ENCODE measurements around the gene ITPRIP. TPM values are rescaled to one million over a fixed set of nuclear protein-coding genes. Genes with fewer than 3 reads are reported as not detected.

ITPRIP gene
- total RNA-seq, 1 donor from 2014 or later: 1.6 TPM

DNA sequence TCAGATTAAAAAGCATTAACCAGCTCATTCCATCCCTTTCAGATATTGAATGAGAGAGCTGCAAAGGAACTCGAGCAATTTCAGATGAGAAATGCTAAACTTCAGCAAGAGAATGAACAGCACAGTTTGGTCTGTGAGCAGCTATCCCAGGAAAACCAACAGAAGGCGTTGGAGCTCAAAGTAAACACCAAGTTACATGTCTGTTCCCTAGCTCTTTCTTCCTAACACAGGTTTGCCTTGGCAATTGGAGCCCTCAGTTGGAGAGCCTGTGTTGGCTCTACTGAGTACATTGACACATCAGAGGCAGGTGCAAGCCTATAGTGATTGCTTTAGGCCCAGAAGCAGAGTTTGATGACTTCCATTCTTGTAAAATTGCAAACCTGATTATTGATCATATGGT, 30.1 kb upstream of the ITPRIP start:
- TF ChIP-seq, protein P1, sequence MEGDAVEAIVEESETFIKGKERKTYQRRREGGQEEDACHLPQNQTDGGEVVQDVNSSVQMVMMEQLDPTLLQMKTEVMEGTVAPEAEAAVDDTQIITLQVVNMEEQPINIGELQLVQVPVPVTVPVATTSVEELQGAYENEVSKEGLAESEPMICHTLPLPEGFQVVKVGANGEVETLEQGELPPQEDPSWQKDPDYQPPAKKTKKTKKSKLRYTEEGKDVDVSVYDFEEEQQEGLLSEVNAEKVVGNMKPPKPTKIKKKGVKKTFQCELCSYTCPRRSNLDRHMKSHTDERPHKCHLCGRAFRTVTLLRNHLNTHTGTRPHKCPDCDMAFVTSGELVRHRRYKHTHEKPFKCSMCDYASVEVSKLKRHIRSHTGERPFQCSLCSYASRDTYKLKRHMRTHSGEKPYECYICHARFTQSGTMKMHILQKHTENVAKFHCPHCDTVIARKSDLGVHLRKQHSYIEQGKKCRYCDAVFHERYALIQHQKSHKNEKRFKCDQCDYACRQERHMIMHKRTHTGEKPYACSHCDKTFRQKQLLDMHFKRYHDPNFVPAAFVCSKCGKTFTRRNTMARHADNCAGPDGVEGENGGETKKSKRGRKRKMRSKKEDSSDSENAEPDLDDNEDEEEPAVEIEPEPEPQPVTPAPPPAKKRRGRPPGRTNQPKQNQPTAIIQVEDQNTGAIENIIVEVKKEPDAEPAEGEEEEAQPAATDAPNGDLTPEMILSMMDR (IDR thresholded peaks at IDR 0.05): no peak
- no peak for TF ChIP-seq EZH2 (IDR thresholded peaks at IDR 0.05)
- no peak for TF ChIP-seq EZH2phosphoT487 (IDR thresholded peaks at IDR 0.05)
- H3K9me3 ChIP-seq (ENCODE audit: low read depth): no peaks in the 10 kb centered on the region
- no peaks in the 10 kb centered on the region for H3F3A ChIP-seq (ENCODE audit: low read depth)
- peaks cover 10% of the 10 kb centered on the region for H3K9me3 Mint-ChIP-seq
- no peak overlapping the region for H3K27ac ChIP-seq
- H4K20me1 ChIP-seq (ENCODE audit: low read depth): no peaks in the 10 kb centered on the region
- peak overlapping the region; percentile 23 for H2AFZ ChIP-seq (replicated peaks)
- H3K79me2 ChIP-seq (ENCODE audit: low read depth): no peaks in the 10 kb centered on the region
- DNase-seq (ENCODE audit: low spot score): peak; percentile 46
- H3K27ac Mint-ChIP-seq: peak overlapping the region; percentile 2
- H3K4me2 ChIP-seq: peak overlapping the region; percentile 50
- H3K36me3 Mint-ChIP-seq: peaks cover 2% of the 10 kb centered on the region
- H3K27me3 Mint-ChIP-seq (ENCODE audit: insufficient read depth, low read depth): peaks cover 6% of the 10 kb centered on the region
- H3K36me3 ChIP-seq: no peaks in the 10 kb centered on the region
- H3K27me3 ChIP-seq: no peaks in the 10 kb centered on the region
- no peak overlapping the region for H3K9ac ChIP-seq
- H3K4me3 Mint-ChIP-seq: no peak overlapping the region
- no peak overlapping the region for H3K4me3 ChIP-seq
- H3K4me1 Mint-ChIP-seq: peaks cover 25% of the 10 kb centered on the region
- peaks cover 13% of the 10 kb centered on the region for H3K4me1 ChIP-seq

DNA sequence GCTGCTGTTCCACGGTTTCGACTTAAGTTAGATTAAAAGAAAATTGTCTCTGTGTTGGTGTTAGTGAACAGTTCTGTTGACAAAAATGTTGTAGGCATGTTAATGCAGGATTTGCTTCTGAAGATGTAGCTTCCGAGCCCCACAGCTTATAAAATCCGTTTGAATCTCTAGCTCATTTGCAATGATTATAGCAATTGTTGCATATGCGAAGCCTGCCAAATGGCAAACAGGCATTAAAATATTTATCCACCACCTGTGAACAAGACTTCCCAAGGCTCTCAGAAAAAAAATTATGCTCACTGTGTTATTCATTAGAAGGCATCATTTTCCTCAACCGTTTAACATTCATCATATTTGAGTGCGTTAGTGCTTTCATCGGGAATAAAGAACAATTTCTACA, 29.6 kb upstream of the ITPRIP start:
- H3K4me2 ChIP-seq: peak overlapping the region; percentile 50
- no peaks in the 10 kb centered on the region for H3K27me3 ChIP-seq
- H4K20me1 ChIP-seq (ENCODE audit: low read depth): no peaks in the 10 kb centered on the region
- peak overlapping the region; percentile 2 for H3K27ac Mint-ChIP-seq
- peaks cover 6% of the 10 kb centered on the region for H3K27me3 Mint-ChIP-seq (ENCODE audit: insufficient read depth, low read depth)
- TF ChIP-seq, protein P1 (IDR thresholded peaks at IDR 0.05): no peak
- TF ChIP-seq EZH2phosphoT487 (IDR thresholded peaks at IDR 0.05) (no peak), EZH2 (IDR thresholded peaks at IDR 0.05) (no peak)
- no peaks in the 10 kb centered on the region for H3K36me3 ChIP-seq
- H3K4me3 Mint-ChIP-seq: no peak overlapping the region
- peaks cover 10% of the 10 kb centered on the region for H3K9me3 Mint-ChIP-seq
- no peaks in the 10 kb centered on the region for H3K79me2 ChIP-seq (ENCODE audit: low read depth)
- peaks cover 2% of the 10 kb centered on the region for H3K36me3 Mint-ChIP-seq
- no peaks in the 10 kb centered on the region for H3F3A ChIP-seq (ENCODE audit: low read depth)
- H3K27ac ChIP-seq: no peak overlapping the region
- H3K4me3 ChIP-seq: no peak overlapping the region
- peak overlapping the region; percentile 23 for H2AFZ ChIP-seq (replicated peaks)
- peaks cover 25% of the 10 kb centered on the region for H3K4me1 Mint-ChIP-seq
- DNase-seq (ENCODE audit: low spot score): no peak
- no peak overlapping the region for H3K9ac ChIP-seq
- no peaks in the 10 kb centered on the region for H3K9me3 ChIP-seq (ENCODE audit: low read depth)
- peaks cover 13% of the 10 kb centered on the region for H3K4me1 ChIP-seq

DNA sequence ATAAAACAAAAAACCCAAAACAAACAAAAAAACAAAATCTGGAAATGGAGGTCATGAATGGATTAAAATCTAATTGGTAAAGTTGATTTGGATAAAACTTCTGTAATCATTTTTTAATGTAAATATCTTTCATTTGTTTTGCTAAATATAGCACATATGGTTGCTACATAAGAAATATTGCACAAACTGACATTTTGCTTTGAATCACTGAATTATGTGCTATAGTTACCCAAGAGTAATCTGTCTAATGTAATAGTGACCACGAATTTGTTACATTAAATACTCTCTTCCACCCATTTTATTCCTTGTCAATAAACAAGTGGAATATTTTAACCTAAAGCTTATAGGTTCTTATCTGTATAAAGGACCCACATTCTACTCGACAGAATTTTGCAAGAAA, 21.5 kb upstream of the ITPRIP start:
- H3K36me3 Mint-ChIP-seq: no peaks in the 10 kb centered on the region
- no peaks in the 10 kb centered on the region for H3K4me1 ChIP-seq
- no peak overlapping the region for H3K27ac Mint-ChIP-seq
- H3K27ac ChIP-seq: no peak overlapping the region
- no peaks in the 10 kb centered on the region for H4K20me1 ChIP-seq (ENCODE audit: low read depth)
- peaks cover 4% of the 10 kb centered on the region for H3K27me3 Mint-ChIP-seq (ENCODE audit: insufficient read depth, low read depth)
- H3K9me3 Mint-ChIP-seq: peaks cover 2% of the 10 kb centered on the region
- no peaks in the 10 kb centered on the region for H3K4me1 Mint-ChIP-seq
- H3K36me3 ChIP-seq: no peaks in the 10 kb centered on the region
- no peaks in the 10 kb centered on the region for H3K9me3 ChIP-seq (ENCODE audit: low read depth)
- no peaks in the 10 kb centered on the region for H3F3A ChIP-seq (ENCODE audit: low read depth)
- no peak overlapping the region for H2AFZ ChIP-seq (replicated peaks)
- no peaks in the 10 kb centered on the region for H3K79me2 ChIP-seq (ENCODE audit: low read depth)
- DNase-seq (ENCODE audit: low spot score): no peak
- H3K4me3 Mint-ChIP-seq: no peak overlapping the region
- H3K4me2 ChIP-seq: no peak overlapping the region
- TF ChIP-seq, protein P1 (IDR thresholded peaks at IDR 0.05): no peak
- TF ChIP-seq EZH2phosphoT487 (IDR thresholded peaks at IDR 0.05): no peak
- no peak for TF ChIP-seq EZH2 (IDR thresholded peaks at IDR 0.05)
- H3K27me3 ChIP-seq: peaks cover 10% of the 10 kb centered on the region
- H3K4me3 ChIP-seq: no peak overlapping the region
- H3K9ac ChIP-seq: no peak overlapping the region

Measured in neural progenitor cell (in vitro differentiated cells).